Measurements from ENCODE around the gene SLC22A1.

SLC22A1 gene

DNA sequence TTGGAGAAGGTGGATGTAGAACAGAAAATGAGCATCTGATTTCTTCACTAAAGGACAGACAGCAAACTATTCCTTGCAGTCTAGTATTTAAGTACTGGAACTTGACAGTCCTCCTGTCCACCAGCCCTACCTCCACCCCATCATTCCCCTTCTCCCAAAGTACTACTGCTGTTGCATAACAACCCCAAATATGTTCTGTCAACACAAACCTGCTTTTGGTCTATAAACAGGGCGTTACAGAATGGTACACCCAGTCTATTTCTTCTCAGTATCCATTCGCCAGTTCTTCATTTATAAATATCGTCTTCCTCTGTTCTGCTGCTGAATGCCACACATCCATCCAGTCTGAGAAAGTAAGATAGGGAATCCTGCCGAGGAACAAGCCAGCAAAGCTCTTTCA, 27.7 kb upstream of the SLC22A1 start:
- H3K4me3 ChIP-seq (ENCODE audit: low read depth in 1 of 2, low read length in 2 of 2), result no peak overlapping the region
- no peaks in the 10 kb centered on the region for H3K9me3 ChIP-seq (ENCODE audit: control insufficient read depth in 1 of 2, low read length in 2 of 2)
- H3K27me3 ChIP-seq (ENCODE audit: low read depth, low read length), result no peaks in the 10 kb centered on the region
- H3K27ac ChIP-seq (ENCODE audit: low read length), result no peak overlapping the region
- peaks cover 66 to 90% of the 10 kb centered on the region in 2 donors for H3K36me3 ChIP-seq (ENCODE audit: control insufficient read depth in 1 of 2, insufficient read depth in 2 of 2, low read length in 2 of 2)
- H3K4me1 ChIP-seq (ENCODE audit: control insufficient read depth in 1 of 2, insufficient read depth in 2 of 2, low read length in 2 of 2), result no peaks in the 10 kb centered on the region

DNA sequence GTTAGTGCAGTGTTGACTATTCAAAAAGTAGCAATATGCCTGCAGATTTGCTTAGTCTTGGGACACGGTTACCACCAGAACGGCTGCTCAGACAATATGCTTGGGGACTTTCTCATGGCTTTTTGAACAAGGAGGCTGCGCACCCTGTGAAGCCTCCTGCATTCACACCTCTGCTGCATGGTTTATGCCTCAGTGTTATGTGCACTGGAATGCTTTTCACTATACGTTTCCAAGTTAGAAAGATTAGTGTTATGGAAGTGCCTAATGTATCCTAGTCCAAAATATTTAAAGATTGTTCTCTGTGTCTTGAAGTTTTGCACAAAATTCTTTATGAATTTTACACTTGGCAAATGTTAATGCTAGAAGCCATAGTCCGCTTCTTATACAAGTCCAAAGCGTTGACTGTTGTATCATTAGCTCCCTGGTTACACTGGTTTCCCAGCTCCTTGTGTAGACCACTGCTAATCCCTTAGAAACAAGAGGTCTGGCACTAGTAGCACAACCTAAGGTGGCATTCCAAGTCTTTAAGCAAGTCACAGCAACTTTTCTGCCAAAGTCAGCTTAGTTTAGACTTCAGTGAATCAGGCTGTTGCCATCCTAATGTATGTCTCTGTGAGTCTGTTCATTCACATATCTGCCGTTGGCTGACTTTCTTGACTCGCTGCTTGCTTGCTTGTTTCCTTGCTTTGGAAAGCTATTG, 26.3 kb upstream of the SLC22A1 start:
- Histone ChIP-seq H3K36me3 (ENCODE audit: control insufficient read depth in 1 of 2, insufficient read depth in 2 of 2, low read length in 2 of 2) (peaks cover 55 to 77% of the 10 kb centered on the region in 2 donors), H3K27ac (ENCODE audit: low read length) (no peak overlapping the region), H3K27me3 (ENCODE audit: low read depth, low read length) (no peaks in the 10 kb centered on the region), H3K9me3 (ENCODE audit: control insufficient read depth in 1 of 2, low read length in 2 of 2) (no peaks in the 10 kb centered on the region), H3K4me3 (ENCODE audit: low read depth in 1 of 2, low read length in 2 of 2) (no peak overlapping the region), H3K4me1 (ENCODE audit: control insufficient read depth in 1 of 2, insufficient read depth in 2 of 2, low read length in 2 of 2) (no peaks in the 10 kb centered on the region)

DNA sequence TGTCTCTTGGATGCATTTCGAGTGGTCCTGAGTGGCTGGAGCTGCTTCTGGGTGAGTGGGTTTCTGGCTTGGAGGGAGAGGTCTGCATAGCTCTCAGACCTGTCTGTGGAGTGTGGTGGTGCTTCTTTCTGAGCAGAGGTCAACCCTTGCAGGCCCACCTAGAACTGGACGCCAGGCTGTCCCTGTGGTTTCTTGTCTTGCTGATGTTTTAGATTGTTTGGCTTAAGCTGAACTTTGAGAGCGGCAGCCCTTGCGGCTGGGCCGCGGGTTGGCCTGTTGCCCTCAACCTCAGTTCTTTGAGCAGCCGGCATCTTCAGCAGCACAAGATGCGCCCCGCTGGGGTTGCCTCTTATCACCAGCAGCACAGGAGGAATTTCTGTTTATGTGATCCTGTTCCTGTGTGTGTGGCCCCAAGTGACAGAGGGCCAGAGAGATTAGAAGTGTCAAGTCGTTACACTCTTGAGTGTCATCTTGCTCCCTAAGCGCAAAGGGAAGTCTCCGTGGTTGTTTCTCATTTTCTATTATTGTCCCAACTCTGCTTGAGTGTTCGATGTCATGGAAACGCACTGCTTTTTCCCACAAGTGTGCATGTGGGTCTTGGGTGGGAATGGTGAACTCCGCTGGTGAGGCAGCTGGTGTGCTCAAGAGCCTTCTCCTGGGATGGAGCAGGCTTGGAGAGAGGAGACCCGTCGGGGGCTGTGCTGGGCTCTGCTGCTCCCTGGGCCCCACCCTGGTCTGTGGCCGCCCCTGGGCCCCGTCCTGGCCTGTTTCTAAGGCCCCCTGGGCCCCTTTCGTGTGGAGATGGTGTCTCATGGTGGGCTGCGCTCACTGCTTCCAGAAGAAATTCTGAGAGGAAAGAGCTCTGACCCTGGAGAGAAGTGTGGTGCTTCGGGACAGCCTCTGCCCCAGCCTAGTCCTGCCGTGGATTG, 20.1 kb upstream of the SLC22A1 start:
- H3K4me1 ChIP-seq (ENCODE audit: control insufficient read depth in 1 of 2, insufficient read depth in 2 of 2, low read length in 2 of 2), result no peaks in the 10 kb centered on the region
- H3K9me3 ChIP-seq (ENCODE audit: control insufficient read depth in 1 of 2, low read length in 2 of 2), result no peaks in the 10 kb centered on the region
- no peak overlapping the region for H3K27ac ChIP-seq (ENCODE audit: low read length)
- peaks cover 50 to 73% of the 10 kb centered on the region in 2 donors for H3K36me3 ChIP-seq (ENCODE audit: control insufficient read depth in 1 of 2, insufficient read depth in 2 of 2, low read length in 2 of 2)
- no peaks in the 10 kb centered on the region for H3K27me3 ChIP-seq (ENCODE audit: low read depth, low read length)
- no peak overlapping the region for H3K4me3 ChIP-seq (ENCODE audit: low read depth in 1 of 2, low read length in 2 of 2)

DNA sequence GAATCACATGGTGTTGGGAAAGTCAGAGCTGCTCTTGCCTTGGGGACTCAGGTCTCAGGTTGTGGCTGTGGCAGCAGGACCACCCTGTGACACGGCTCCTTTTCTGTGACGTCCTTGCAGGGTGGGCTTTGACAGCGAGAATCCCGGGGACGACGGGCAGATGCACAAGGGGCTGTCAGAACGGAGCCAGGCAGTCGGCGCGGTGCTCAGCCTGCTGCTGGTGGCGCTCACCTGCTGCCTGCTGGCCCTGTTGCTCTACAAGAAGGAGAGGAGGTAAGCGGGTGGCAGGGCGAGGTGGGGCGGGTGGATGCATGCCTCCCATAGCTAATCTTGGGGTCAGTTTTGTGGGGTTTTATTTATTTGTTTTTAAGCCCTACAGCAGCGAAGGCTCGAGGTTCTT, 19.2 kb upstream of the SLC22A1 start:
- Histone ChIP-seq H3K27ac (ENCODE audit: low read length) (no peak overlapping the region), H3K36me3 (ENCODE audit: control insufficient read depth in 1 of 2, insufficient read depth in 2 of 2, low read length in 2 of 2) (peaks cover 52 to 68% of the 10 kb centered on the region in 2 donors), H3K4me3 (ENCODE audit: low read depth in 1 of 2, low read length in 2 of 2) (no peak overlapping the region), H3K4me1 (ENCODE audit: control insufficient read depth in 1 of 2, insufficient read depth in 2 of 2, low read length in 2 of 2) (no peaks in the 10 kb centered on the region), H3K9me3 (ENCODE audit: control insufficient read depth in 1 of 2, low read length in 2 of 2) (no peaks in the 10 kb centered on the region), H3K27me3 (ENCODE audit: low read depth, low read length) (no peaks in the 10 kb centered on the region)

DNA sequence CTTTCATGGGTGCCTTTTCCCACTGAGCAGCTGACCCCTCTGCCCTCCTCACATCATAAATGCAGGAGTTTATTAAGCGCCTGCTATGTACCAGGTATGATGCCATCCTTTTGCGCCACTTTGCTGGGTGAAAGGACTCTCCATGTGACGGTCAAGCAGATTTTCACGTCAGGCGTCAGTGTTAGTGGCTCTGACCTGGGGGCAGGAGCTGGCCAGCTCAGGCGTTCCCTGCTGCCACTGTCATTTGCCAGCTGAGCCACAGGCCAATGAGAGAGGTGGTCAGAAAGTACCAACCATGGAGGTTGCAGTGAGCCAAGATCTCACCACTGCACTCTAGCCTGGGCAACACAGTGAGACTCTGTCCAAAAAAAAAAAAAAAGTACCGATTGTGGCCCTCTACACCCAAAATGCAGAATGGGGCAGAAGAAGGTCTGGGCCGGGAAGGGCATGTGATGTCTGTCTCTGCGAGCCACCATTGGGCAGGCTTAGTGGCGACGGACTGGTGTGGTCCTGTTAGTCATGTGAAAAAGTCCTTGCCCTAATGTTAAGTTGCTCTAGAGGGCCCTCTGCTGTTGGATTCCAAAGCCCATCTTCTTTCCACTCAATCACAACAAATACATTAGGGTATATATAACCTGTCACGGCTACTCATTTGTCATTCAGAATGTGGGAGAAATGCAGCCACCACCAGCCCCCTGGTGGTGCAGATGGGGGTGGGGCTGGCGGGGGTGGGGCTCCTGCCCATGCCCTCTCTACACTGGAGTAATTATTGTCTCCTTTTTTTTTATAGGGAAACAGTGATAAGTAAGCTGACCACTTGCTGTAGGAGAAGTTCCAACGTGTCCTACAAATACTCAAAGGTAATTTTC, 18.4 kb upstream of the SLC22A1 start:
- Histone ChIP-seq H3K4me3 (ENCODE audit: low read depth in 1 of 2, low read length in 2 of 2) (no peak overlapping the region), H3K36me3 (ENCODE audit: control insufficient read depth in 1 of 2, insufficient read depth in 2 of 2, low read length in 2 of 2) (peaks cover 46 to 60% of the 10 kb centered on the region in 2 donors), H3K9me3 (ENCODE audit: control insufficient read depth in 1 of 2, low read length in 2 of 2) (no peaks in the 10 kb centered on the region), H3K27me3 (ENCODE audit: low read depth, low read length) (no peaks in the 10 kb centered on the region), H3K27ac (ENCODE audit: low read length) (no peak overlapping the region), H3K4me1 (ENCODE audit: control insufficient read depth in 1 of 2, insufficient read depth in 2 of 2, low read length in 2 of 2) (no peaks in the 10 kb centered on the region)

DNA sequence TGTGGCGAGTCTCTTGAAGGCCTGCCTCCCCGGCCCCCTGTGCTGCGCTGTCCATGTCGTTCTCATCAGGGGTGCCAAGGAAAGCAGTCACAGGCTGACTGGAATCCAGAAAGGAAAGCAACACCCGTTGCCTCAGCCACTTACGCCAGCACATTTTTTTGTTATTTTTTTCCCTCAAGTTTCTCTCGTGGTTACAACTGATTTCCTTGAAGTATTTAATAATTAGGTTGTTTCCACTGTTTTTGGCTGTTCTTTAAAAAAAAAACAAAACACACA, 17.9 kb upstream of the SLC22A1 start:
- H3K36me3 ChIP-seq (ENCODE audit: control insufficient read depth in 1 of 2, insufficient read depth in 2 of 2, low read length in 2 of 2), result peaks cover 45 to 54% of the 10 kb centered on the region in 2 donors
- H3K27me3 ChIP-seq (ENCODE audit: low read depth, low read length), result no peaks in the 10 kb centered on the region
- H3K9me3 ChIP-seq (ENCODE audit: control insufficient read depth in 1 of 2, low read length in 2 of 2), result no peaks in the 10 kb centered on the region
- H3K4me3 ChIP-seq (ENCODE audit: low read depth in 1 of 2, low read length in 2 of 2), result no peak overlapping the region
- no peaks in the 10 kb centered on the region for H3K4me1 ChIP-seq (ENCODE audit: control insufficient read depth in 1 of 2, insufficient read depth in 2 of 2, low read length in 2 of 2)
- H3K27ac ChIP-seq (ENCODE audit: low read length), result no peak overlapping the region

DNA sequence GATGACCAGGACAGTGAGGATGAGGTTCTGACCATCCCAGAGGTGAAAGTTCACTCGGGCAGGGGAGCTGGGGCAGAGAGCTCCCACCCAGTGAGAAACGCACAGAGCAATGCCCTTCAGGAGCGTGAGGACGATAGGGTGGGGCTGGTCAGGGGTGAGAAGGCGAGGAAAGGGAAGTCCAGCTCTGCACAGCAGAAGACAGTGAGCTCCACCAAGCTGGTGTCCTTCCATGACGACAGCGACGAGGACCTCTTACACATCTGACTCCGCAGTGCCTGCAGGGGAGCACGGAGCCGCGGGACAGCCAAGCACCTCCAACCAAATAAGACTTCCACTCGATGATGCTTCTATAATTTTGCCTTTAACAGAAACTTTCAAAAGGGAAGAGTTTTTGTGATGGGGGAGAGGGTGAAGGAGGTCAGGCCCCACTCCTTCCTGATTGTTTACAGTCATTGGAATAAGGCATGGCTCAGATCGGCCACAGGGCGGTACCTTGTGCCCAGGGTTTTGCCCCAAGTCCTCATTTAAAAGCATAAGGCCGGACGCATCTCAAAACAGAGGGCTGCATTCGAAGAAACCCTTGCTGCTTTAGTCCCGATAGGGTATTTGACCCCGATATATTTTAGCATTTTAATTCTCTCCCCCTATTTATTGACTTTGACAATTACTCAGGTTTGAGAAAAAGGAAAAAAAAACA, 16.6 kb upstream of the SLC22A1 start:
- Histone ChIP-seq H3K27me3 (ENCODE audit: low read depth, low read length) (no peaks in the 10 kb centered on the region), H3K36me3 (ENCODE audit: control insufficient read depth in 1 of 2, insufficient read depth in 2 of 2, low read length in 2 of 2) (peaks cover 45 to 51% of the 10 kb centered on the region in 2 donors), H3K4me3 (ENCODE audit: low read depth in 1 of 2, low read length in 2 of 2) (no peak overlapping the region), H3K9me3 (ENCODE audit: control insufficient read depth in 1 of 2, low read length in 2 of 2) (no peaks in the 10 kb centered on the region), H3K4me1 (ENCODE audit: control insufficient read depth in 1 of 2, insufficient read depth in 2 of 2, low read length in 2 of 2) (no peaks in the 10 kb centered on the region), H3K27ac (ENCODE audit: low read length) (no peak overlapping the region)

DNA sequence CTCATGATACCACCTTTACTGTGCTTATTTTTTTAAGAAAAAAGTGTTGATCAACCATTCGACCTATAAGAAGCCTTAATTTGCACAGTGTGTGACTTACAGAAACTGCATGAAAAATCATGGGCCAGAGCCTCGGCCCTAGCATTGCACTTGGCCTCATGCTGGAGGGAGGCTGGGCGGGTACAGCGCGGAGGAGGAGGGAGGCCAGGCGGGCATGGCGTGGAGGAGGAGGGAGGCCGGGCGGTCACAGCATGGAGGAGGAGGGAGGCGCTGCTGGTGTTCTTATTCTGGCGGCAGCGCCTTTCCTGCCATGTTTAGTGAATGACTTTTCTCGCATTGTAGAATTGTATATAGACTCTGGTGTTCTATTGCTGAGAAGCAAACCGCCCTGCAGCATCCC, 15.6 kb upstream of the SLC22A1 start:
- H3K27ac ChIP-seq (ENCODE audit: low read length), result no peak overlapping the region
- H3K36me3 ChIP-seq (ENCODE audit: control insufficient read depth in 1 of 2, insufficient read depth in 2 of 2, low read length in 2 of 2), result peaks cover 45 to 51% of the 10 kb centered on the region in 2 donors
- H3K4me1 ChIP-seq (ENCODE audit: control insufficient read depth in 1 of 2, insufficient read depth in 2 of 2, low read length in 2 of 2), result no peaks in the 10 kb centered on the region
- H3K4me3 ChIP-seq (ENCODE audit: low read depth in 1 of 2, low read length in 2 of 2), result no peak overlapping the region
- no peaks in the 10 kb centered on the region for H3K27me3 ChIP-seq (ENCODE audit: low read depth, low read length)
- no peaks in the 10 kb centered on the region for H3K9me3 ChIP-seq (ENCODE audit: control insufficient read depth in 1 of 2, low read length in 2 of 2)

DNA sequence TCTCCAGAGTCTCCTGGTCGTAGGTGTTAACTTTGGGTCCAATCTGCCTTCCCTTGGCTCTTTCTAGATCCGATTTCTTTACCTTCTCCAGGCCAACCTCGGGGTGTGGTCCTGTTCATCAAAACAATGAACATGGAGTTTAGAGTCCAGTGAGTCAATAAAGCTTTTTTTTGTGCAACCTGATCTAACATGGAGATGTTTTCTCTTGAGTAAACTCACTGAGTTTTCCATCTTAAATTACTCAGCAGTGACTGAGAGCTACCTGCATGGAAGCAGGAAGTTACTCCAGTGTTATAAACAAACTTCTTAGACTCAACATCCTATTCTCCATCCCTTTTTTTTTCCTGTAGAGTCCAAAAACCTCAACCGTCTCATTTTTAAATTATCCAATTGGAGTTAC, 14.9 kb upstream of the SLC22A1 start:
- H3K9me3 ChIP-seq (ENCODE audit: control insufficient read depth in 1 of 2, low read length in 2 of 2), result no peaks in the 10 kb centered on the region
- no peak overlapping the region for H3K4me3 ChIP-seq (ENCODE audit: low read depth in 1 of 2, low read length in 2 of 2)
- no peak overlapping the region for H3K27ac ChIP-seq (ENCODE audit: low read length)
- H3K27me3 ChIP-seq (ENCODE audit: low read depth, low read length), result no peaks in the 10 kb centered on the region
- no peaks in the 10 kb centered on the region for H3K4me1 ChIP-seq (ENCODE audit: control insufficient read depth in 1 of 2, insufficient read depth in 2 of 2, low read length in 2 of 2)
- peaks cover 44 to 45% of the 10 kb centered on the region in 2 donors for H3K36me3 ChIP-seq (ENCODE audit: control insufficient read depth in 1 of 2, insufficient read depth in 2 of 2, low read length in 2 of 2)

DNA sequence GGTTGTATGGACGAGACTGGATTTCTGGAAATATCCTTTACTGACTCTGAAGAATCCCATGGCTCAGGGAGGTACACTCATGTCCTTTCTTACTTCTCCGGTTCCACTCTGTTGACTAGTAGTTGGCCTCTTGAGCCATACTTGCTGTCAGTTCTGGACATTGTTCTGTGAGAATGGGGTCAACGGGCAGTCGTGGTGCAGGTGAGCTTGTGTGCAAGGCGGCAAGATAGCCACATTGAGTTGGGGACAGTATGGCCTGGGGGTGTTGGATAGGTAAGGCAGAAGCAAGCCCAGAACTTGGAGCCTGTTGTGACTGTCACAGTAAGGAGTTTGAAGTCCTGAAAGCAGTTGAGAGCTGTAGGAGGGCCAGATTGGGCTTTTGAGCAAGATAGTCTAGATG, 13.5 kb upstream of the SLC22A1 start:
- no peaks in the 10 kb centered on the region for H3K4me1 ChIP-seq (ENCODE audit: control insufficient read depth in 1 of 2, insufficient read depth in 2 of 2, low read length in 2 of 2)
- no peak overlapping the region for H3K27ac ChIP-seq (ENCODE audit: low read length)
- no peaks in the 10 kb centered on the region for H3K27me3 ChIP-seq (ENCODE audit: low read depth, low read length)
- no peak overlapping the region for H3K4me3 ChIP-seq (ENCODE audit: low read depth in 1 of 2, low read length in 2 of 2)
- H3K9me3 ChIP-seq (ENCODE audit: control insufficient read depth in 1 of 2, low read length in 2 of 2), result no peaks in the 10 kb centered on the region
- H3K36me3 ChIP-seq (ENCODE audit: control insufficient read depth in 1 of 2, insufficient read depth in 2 of 2, low read length in 2 of 2), result peaks cover 31 to 34% of the 10 kb centered on the region in 2 donors

Data from muscle layer of duodenum (tissue), 2 donors.